ENCODE measurements around the gene ZFR2. TPM values are rescaled to one million over a fixed set of nuclear protein-coding genes. Genes with fewer than 3 reads are reported as not detected.

ZFR2 gene
- total RNA-seq, 5 donors from 2014 or later (not counting 1 experiment from before 2014, with no cell fraction given) = 0.56 to 1.8 (median 1.4) TPM

DNA sequence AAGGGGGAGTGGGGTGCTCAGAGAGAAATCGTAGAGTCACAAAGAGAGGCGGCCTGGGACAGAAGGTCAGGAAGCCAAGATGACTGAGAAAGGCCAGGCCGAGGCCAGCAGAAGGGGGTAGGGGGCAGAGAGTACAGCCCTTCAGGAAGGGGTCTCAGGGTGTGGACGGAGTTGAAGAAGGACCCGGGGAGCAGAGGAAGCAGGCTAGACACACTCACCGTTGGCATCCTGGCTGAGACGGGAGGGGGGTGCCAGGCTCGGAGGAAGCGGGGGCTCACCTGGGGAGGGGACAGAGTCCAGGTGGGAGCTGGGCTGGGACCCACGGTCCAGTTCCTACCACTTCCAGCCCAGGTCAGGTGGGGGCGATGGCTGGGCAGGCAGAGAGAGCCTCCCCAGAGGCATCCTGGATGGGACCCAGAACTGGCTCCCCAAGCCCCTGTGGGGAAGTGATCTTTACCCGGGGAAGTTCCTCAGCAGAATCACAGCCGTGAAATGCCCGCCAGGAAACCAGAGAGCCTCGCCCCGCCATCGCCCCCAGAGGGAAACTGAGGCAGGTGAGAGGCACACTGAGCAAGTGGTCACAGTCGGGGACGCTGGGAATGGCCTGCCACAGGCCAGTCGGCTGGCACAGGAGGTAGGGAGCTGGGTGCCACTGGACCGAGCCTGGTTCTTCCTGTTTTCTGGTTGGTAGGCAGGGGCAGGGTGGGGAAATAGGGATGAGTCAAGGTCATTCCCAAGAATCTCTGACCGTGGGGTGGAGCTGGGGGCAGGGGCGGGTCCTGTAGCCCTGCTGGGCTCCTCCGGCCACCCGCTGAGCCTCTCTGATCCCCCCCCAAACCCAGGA lies 84.0 kb downstream of the ZFR2 start:
- H3K4me1 Mint-ChIP-seq = peaks cover 6 to 36% (median 23%) of the 10 kb centered on the region in 3 donors
- ChIA-PET POLR2A (no interaction called here), CTCF (no interaction called here)
- 40% methylated on average over 20 of the region's 25 CpGs for WGBS (ENCODE audit: insufficient coverage)
- H3K27ac ChIP-seq (ENCODE audit: low read length) = peak overlapping the region; percentile 26
- ATAC-seq (replicated peaks in 1 of 4) (no peak), DNase-seq (no peak)
- peaks cover 3% of the 10 kb centered on the region for H3K9me3 ChIP-seq
- H3K36me3 ChIP-seq (ENCODE audit: control insufficient read depth in 2 of 2, extremely low read depth in 1 of 2, insufficient read depth in 1 of 2, low read length in 1 of 2) = peaks cover 8 to 16% of the 10 kb centered on the region in 2 donors
- peaks cover 0 to 6% of the 10 kb centered on the region in 2 experiments for H3K27me3 ChIP-seq (replicated peaks in 1 of 2; ENCODE audit: control insufficient read depth in 2 of 2, extremely low read depth in 1 of 2, insufficient read depth in 2 of 2, low read length in 1 of 2)
- H3K9me3 Mint-ChIP-seq = peaks cover 6 to 17% (median 16%) of the 10 kb centered on the region in 3 donors
- peak overlapping the region; percentile 71 to 80 (median 79) for H3K4me3 Mint-ChIP-seq
- peaks cover 6 to 49% of the 10 kb centered on the region in 2 experiments for H3K4me1 ChIP-seq (ENCODE audit: control insufficient read depth in 1 of 2, extremely low read depth in 1 of 2, insufficient read depth in 2 of 2, low read length in 2 of 2)
- H3K27me3 Mint-ChIP-seq = no peaks in the 10 kb centered on the region
- H3K36me3 Mint-ChIP-seq = peaks cover 17% of the 10 kb centered on the region
- H3K27ac Mint-ChIP-seq = peak overlapping the region in 1 of 2 donors; percentile 68
- H3K4me3 ChIP-seq (ENCODE audit: control insufficient read depth in 1 of 2, extremely low read depth in 1 of 2, low read length in 1 of 2) = peak overlapping the region; percentile 53 to 83

DNA sequence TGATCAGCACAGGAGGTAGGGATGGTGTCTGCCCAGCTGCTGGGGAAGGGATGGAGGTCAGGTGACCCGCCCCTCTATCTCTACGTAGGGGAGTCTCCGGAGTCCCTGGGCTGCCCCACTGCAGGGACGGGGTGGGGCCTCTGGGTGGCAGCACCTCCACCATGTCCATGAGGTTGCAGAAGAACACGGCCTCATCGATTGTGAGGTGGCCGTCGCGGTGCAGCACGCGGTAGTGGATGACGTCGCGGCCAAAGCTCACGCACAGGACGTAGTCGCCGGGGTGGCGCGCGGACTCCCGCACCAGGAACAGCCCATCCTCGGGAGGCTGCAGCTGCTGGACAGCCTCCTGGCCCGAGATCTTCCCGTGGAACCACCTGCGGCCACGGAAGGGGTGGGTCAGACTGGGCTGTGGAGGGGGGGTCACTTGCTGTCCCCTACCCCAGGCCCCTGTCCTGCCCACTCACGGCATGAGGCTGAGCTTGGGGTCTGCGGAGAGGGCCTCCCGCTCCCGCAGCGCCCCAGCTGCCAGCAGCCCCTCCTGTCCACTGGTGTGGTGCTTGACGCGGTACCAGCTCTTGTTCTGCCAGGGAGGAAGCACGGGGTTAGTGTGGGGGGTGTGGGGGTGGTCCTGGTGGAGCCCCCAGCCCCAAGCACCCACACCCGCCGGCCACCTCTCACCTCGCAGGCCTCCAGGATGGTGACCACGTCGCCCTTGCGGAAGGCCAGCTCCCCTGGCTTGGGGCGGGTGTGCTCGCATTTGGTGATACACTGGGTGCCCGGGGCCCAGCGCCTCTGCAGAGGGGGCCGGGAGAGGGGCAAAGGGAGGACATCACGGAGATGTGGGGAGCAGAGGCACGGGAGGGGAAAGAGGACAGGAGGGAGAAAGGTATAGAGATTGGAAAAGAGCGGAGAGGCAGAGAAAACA lies 84.9 kb downstream of the ZFR2 start:
- peaks cover 6 to 40% of the 10 kb centered on the region in 2 experiments for H3K4me1 ChIP-seq (ENCODE audit: control insufficient read depth in 1 of 2, extremely low read depth in 1 of 2, insufficient read depth in 2 of 2, low read length in 2 of 2)
- H3K4me1 Mint-ChIP-seq = peaks cover 6 to 31% (median 18%) of the 10 kb centered on the region in 3 donors
- ATAC-seq (replicated peaks in 1 of 4) = peak in 1 of 4 experiments; percentile 55
- peaks cover 8 to 16% of the 10 kb centered on the region in 2 donors for H3K36me3 ChIP-seq (ENCODE audit: control insufficient read depth in 2 of 2, extremely low read depth in 1 of 2, insufficient read depth in 1 of 2, low read length in 1 of 2)
- H3K9me3 Mint-ChIP-seq = peaks cover 6 to 17% (median 16%) of the 10 kb centered on the region in 3 donors
- peak overlapping the region; percentile 63 to 80 (median 79) for H3K4me3 Mint-ChIP-seq
- H3K4me3 ChIP-seq (ENCODE audit: control insufficient read depth in 1 of 2, extremely low read depth in 1 of 2, low read length in 1 of 2) = no peak overlapping the region
- ChIA-PET POLR2A (no interaction called here), CTCF (interaction anchor here in 1 of 2 donors (1.1 kb wide), 1 partner anchor 38 kb away, joined by 3 read pairs; no protein-coding TSS in a partner anchor)
- H3K27me3 ChIP-seq (replicated peaks in 1 of 2; ENCODE audit: control insufficient read depth in 2 of 2, extremely low read depth in 1 of 2, insufficient read depth in 2 of 2, low read length in 1 of 2) = peaks cover 0 to 6% of the 10 kb centered on the region in 2 experiments
- peak overlapping the region in 1 of 2 donors; percentile 28 for H3K27ac Mint-ChIP-seq
- no peaks in the 10 kb centered on the region for H3K27me3 Mint-ChIP-seq
- peaks cover 17% of the 10 kb centered on the region for H3K36me3 Mint-ChIP-seq
- H3K9me3 ChIP-seq = peaks cover 3% of the 10 kb centered on the region
- WGBS (ENCODE audit: insufficient coverage) = 90% methylated on average over 28 of the region's 49 CpGs
- no peak overlapping the region for H3K27ac ChIP-seq (ENCODE audit: low read length)
- peak in 25 of 35 experiments; percentile 21 to 62 (median 44) for DNase-seq

DNA sequence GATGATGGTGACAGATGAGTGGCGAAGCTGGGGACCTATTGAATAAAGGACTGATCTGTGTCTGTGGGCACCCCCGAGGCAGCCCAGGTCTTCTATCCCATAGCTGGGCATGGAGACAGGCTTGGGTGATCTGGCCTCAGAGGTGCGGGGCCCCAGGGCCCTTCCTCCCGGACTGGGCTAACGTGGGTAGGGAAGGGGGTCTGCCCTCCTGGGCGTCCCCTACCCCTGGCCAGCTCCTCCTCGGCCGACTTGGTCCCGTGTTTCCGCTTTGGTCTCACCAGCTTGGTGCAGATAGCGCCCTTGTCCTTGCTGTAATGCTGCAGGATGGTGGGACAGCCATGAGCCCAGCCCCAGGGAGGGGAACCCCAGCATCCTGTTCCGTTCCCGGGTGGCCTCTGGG lies 85.9 kb downstream of the ZFR2 start:
- ChIA-PET POLR2A (no interaction called here), CTCF (interaction anchor here in 1 of 2 donors (1.1 kb wide), 1 partner anchor 39 kb away, joined by 3 read pairs; no protein-coding TSS in a partner anchor)
- Histone ChIP-seq H3K4me3 (ENCODE audit: control insufficient read depth in 1 of 2, extremely low read depth in 1 of 2, low read length in 1 of 2) (no peak overlapping the region), H3K27me3 (replicated peaks in 1 of 2; ENCODE audit: control insufficient read depth in 2 of 2, extremely low read depth in 1 of 2, insufficient read depth in 2 of 2, low read length in 1 of 2) (peaks cover 0 to 6% of the 10 kb centered on the region in 2 experiments), H3K27ac (ENCODE audit: low read length) (no peak overlapping the region), H3K36me3 (ENCODE audit: control insufficient read depth in 2 of 2, extremely low read depth in 1 of 2, insufficient read depth in 1 of 2, low read length in 1 of 2) (peaks cover 8 to 16% of the 10 kb centered on the region in 2 donors), H3K9me3 (peaks cover 3% of the 10 kb centered on the region), H3K4me1 (ENCODE audit: control insufficient read depth in 1 of 2, extremely low read depth in 1 of 2, insufficient read depth in 2 of 2, low read length in 2 of 2) (peaks cover 6 to 32% of the 10 kb centered on the region in 2 experiments)
- H3K27ac Mint-ChIP-seq = no peak overlapping the region
- H3K4me1 Mint-ChIP-seq = peaks cover 6 to 30% (median 17%) of the 10 kb centered on the region in 3 donors
- no peak overlapping the region for H3K4me3 Mint-ChIP-seq
- H3K36me3 Mint-ChIP-seq = peaks cover 17% of the 10 kb centered on the region
- ATAC-seq (replicated peaks in 1 of 4) (no peak), DNase-seq (no peak)
- H3K27me3 Mint-ChIP-seq = no peaks in the 10 kb centered on the region
- H3K9me3 Mint-ChIP-seq = peaks cover 6 to 17% (median 16%) of the 10 kb centered on the region in 3 donors
- 85% methylated on average over 8 of the region's 13 CpGs for WGBS (ENCODE audit: insufficient coverage)

DNA sequence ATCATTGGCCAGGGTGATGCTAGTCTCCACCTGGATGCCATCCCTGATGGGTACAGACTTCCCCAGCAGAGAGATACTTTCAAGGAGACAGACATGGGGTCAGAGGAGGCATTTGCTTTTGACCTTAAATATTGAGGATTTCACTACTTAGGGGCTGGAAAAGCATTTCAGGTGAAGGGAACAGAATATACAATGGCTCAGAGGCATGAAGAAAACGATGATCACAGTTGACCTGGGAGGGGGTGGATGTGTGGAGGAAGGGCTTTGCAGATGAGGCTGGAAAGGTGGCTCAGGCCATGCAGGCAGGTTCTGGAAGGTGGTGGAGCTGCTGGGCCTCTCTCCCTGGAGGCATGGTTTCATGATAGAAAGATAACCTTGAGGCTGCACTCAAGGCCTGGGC lies 86.5 kb downstream of the ZFR2 start:
- H3K27ac ChIP-seq (ENCODE audit: low read length) = no peak overlapping the region
- H3K36me3 Mint-ChIP-seq = peaks cover 17% of the 10 kb centered on the region
- no peak for ATAC-seq (replicated peaks in 1 of 4)
- no peaks in the 10 kb centered on the region for H3K27me3 Mint-ChIP-seq
- peaks cover 3% of the 10 kb centered on the region for H3K9me3 ChIP-seq
- H3K36me3 ChIP-seq (ENCODE audit: control insufficient read depth in 2 of 2, extremely low read depth in 1 of 2, insufficient read depth in 1 of 2, low read length in 1 of 2) = peaks cover 8 to 16% of the 10 kb centered on the region in 2 donors
- peaks cover 0 to 6% of the 10 kb centered on the region in 2 experiments for H3K27me3 ChIP-seq (replicated peaks in 1 of 2; ENCODE audit: control insufficient read depth in 2 of 2, extremely low read depth in 1 of 2, insufficient read depth in 2 of 2, low read length in 1 of 2)
- H3K4me1 Mint-ChIP-seq = peaks cover 6 to 28% (median 17%) of the 10 kb centered on the region in 3 donors
- no peak for DNase-seq
- H3K4me3 ChIP-seq (ENCODE audit: control insufficient read depth in 1 of 2, extremely low read depth in 1 of 2, low read length in 1 of 2) = no peak overlapping the region
- WGBS (ENCODE audit: insufficient coverage) = 94% methylated on average over 1 of the region's 1 CpG
- H3K9me3 Mint-ChIP-seq = peaks cover 6 to 17% (median 16%) of the 10 kb centered on the region in 3 donors
- peak overlapping the region in 1 of 3 donors; percentile 32 for H3K4me3 Mint-ChIP-seq
- H3K4me1 ChIP-seq (ENCODE audit: control insufficient read depth in 1 of 2, extremely low read depth in 1 of 2, insufficient read depth in 2 of 2, low read length in 2 of 2) = peaks cover 6 to 32% of the 10 kb centered on the region in 2 experiments
- ChIA-PET CTCF (no interaction called here), POLR2A (interaction anchor here in 1 of 2 donors (0.6 kb wide), 1 partner anchor 1754 kb away, joined by 4 read pairs; no protein-coding TSS in a partner anchor)
- peak overlapping the region; percentile 23 to 48 for H3K27ac Mint-ChIP-seq

DNA sequence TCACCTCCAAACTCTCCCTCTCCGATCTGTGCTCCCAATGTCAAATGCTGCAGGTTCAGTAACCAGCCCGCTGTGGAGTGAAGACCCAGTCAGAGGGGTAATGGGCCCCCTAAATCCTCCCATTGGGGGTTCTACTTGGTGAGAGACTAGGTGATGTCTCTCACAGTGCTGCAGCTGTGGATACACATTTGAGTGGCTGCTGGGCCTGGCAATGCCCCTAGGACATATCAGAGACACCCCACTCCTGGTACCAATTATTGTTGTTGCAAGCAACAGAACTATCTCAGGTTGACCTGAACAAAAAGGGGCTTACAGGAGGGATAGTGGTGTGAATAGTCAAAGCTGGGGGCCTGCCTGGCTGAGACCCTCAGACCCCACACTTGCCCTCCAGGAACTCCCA lies 87.2 kb downstream of the ZFR2 start:
- DNase-seq (no peak), ATAC-seq (replicated peaks in 1 of 4) (no peak)
- Histone ChIP-seq H3K36me3 (ENCODE audit: control insufficient read depth in 2 of 2, extremely low read depth in 1 of 2, insufficient read depth in 1 of 2, low read length in 1 of 2) (peaks cover 8 to 16% of the 10 kb centered on the region in 2 donors), H3K4me3 (ENCODE audit: control insufficient read depth in 1 of 2, extremely low read depth in 1 of 2, low read length in 1 of 2) (no peak overlapping the region), H3K9me3 (peaks cover 3% of the 10 kb centered on the region), H3K27ac (ENCODE audit: low read length) (no peak overlapping the region), H3K27me3 (replicated peaks in 1 of 2; ENCODE audit: control insufficient read depth in 2 of 2, extremely low read depth in 1 of 2, insufficient read depth in 2 of 2, low read length in 1 of 2) (peaks cover 0 to 6% of the 10 kb centered on the region in 2 experiments), H3K4me1 (ENCODE audit: control insufficient read depth in 1 of 2, extremely low read depth in 1 of 2, insufficient read depth in 2 of 2, low read length in 2 of 2) (peaks cover 3 to 27% of the 10 kb centered on the region in 2 experiments)
- POLR2A ChIA-PET = interaction anchor here in 1 of 2 donors (0.6 kb wide), 1 partner anchor 1755 kb away, joined by 4 read pairs; no protein-coding TSS in a partner anchor
- H3K27ac Mint-ChIP-seq = no peak overlapping the region
- H3K9me3 Mint-ChIP-seq = peaks cover 6 to 17% (median 16%) of the 10 kb centered on the region in 3 donors
- no peaks in the 10 kb centered on the region for H3K27me3 Mint-ChIP-seq
- no peak overlapping the region for H3K4me3 Mint-ChIP-seq
- H3K4me1 Mint-ChIP-seq = peaks cover 6 to 23% (median 15%) of the 10 kb centered on the region in 3 donors
- peaks cover 17% of the 10 kb centered on the region for H3K36me3 Mint-ChIP-seq
- CTCF ChIA-PET = no interaction called here
- WGBS (ENCODE audit: insufficient coverage) = no CpG with 5 or more reads among the region's 2 CpGs

All from T-cell (primary cell).